HCT116 (cell line): Measurements from ENCODE around the gene MLANA. TPM values are rescaled to one million over a fixed set of nuclear protein-coding genes. Genes with fewer than 3 reads are reported as not detected.

Experiments
- ATAC-seq: fragments of 200-7000 bp; cut with Tn5 transposase; 2 replicates; pipeline ENCODE4 v1.9.1; 2020; ENCODE audit warnings: mild to moderate bottlenecking, moderate library complexity
- BruUV-seq: library from RNA; stranded (reverse); fragments of 400-500 nt; replicated peaks from 2 replicates; lab custom pipeline; 2021; lab: Mats Ljungman, UMichigan
- CTCF ChIA-PET: fragments of 300-600 bp; sonication (Branson Sonifier 250); formaldehyde crosslinking; loops from one replicate; lab custom pipeline; 2021; ENCODE audit warnings: antibody characterized with exemption; lab: Charles Lee
- POLR2A ChIA-PET: fragments of 300-600, 350-600 bp; sonication (Branson Sonifier 250); formaldehyde crosslinking; loops from one replicate; lab custom pipeline; 2021; ENCODE audit warnings: antibody characterized with exemption; lab: Charles Lee
- RAD21 ChIA-PET, 2 experiments: fragments of 300-600 bp; sonication (Branson Sonifier 250); formaldehyde crosslinking; loops; one replicate each; lab custom pipeline; 2023; ENCODE audit warnings: low total read pairs in 2 of 2; ENCODE audit not compliant: uncharacterized antibody in 2 of 2, unreplicated experiment in 2 of 2, low non-redundant PET in 1 of 2; lab: Charles Lee
- DNase-seq: peaks from one replicate; pipeline ENCODE4 v3.0.0-alpha.2; 2010; ENCODE audit warnings: low read depth, low spot score
- H2AFZ ChIP-seq: fragments of 200-600 bp; shearing (Covaris generic), sonication (generic); 2 replicates; pipeline ENCODE4 v1.6.1; 2017; ENCODE audit warnings: low read depth, mixed run types, mixed read lengths, antibody characterized with exemption, low read length; ENCODE audit not compliant: poor library complexity, severe bottlenecking
- H3K27ac ChIP-seq: 2 replicates; pipeline ENCODE4 v1.5.1; 2012; ENCODE audit warnings: low read depth, low read length
- H3K27me3 ChIP-seq: fragments of 200-600 bp; sonication (generic); 2 replicates; pipeline ENCODE4 v1.6.1; 2016; ENCODE audit warnings: mixed run types, low read length, mixed read lengths; ENCODE audit not compliant: insufficient read depth
- H3K36me3 ChIP-seq, 2 experiments: fragments of 200-500 bp in 1 of 2; fragments of 200-600 bp in 1 of 2; sonication (Bioruptor generic) in 1 of 2; sonication (generic) in 1 of 2; 2 replicates each; pipeline versions ENCODE4 v1.5.1 to v1.6.1; 2014 to 2016; ENCODE audit warnings: low read length in 2 of 2, inconsistent platforms in 1 of 2, mixed read lengths in 1 of 2, mixed run types in 1 of 2; ENCODE audit not compliant: insufficient read depth in 2 of 2, control insufficient read depth in 1 of 2
- H3K4me1 ChIP-seq, 2 experiments: fragments of 200-600 bp in 1 of 2; sonication (generic) in 1 of 2; 2 replicates each; pipeline versions ENCODE4 v1.5.1 to v1.6.1; 2012 to 2017; ENCODE audit warnings: low read length in 2 of 2, inconsistent platforms in 1 of 2, mild to moderate bottlenecking in 1 of 2, mixed read lengths in 1 of 2, mixed run types in 1 of 2, moderate library complexity in 1 of 2; ENCODE audit not compliant: insufficient read depth in 2 of 2, control insufficient read depth in 1 of 2
- H3K4me2 ChIP-seq: fragments of 200-600 bp; sonication (generic); 2 replicates; pipeline ENCODE4 v1.6.1; 2017; ENCODE audit warnings: mixed run types, low read length, mixed read lengths
- H3K4me3 ChIP-seq, 2 experiments: fragments of 200-600 bp in 1 of 2; sonication (generic) in 1 of 2; replicated peaks in 1 of 2; 2 replicates each; pipeline ENCODE4 v1.5.1; 2011 to 2016; ENCODE audit warnings: low read length in 2 of 2, control low read depth in 1 of 2, low read depth in 1 of 2, mild to moderate bottlenecking in 1 of 2, mixed read lengths in 1 of 2, mixed run types in 1 of 2
- H3K79me2 ChIP-seq: fragments of 200-600 bp; sonication (generic); 2 replicates; pipeline ENCODE4 v1.6.1; 2017; ENCODE audit warnings: mild to moderate bottlenecking, mixed run types, low read length, moderate library complexity, mixed read lengths; ENCODE audit not compliant: insufficient read depth
- H3K9ac ChIP-seq: fragments of 200-600 bp; sonication (generic); 2 replicates; pipeline ENCODE4 v1.6.1; 2016; ENCODE audit warnings: low read length, mixed read lengths
- H3K9me2 ChIP-seq: fragments of 200-600 bp; sonication (generic), shearing (Covaris generic); 2 replicates; pipeline ENCODE4 v1.6.1; 2017; ENCODE audit warnings: mixed run types, mild to moderate bottlenecking, moderate library complexity; ENCODE audit not compliant: insufficient read depth
- H3K9me3 ChIP-seq, 2 experiments: fragments of 200-500 bp in 1 of 2; fragments of 200-600 bp in 1 of 2; sonication (Bioruptor generic) in 1 of 2; sonication (generic) in 1 of 2; 2 replicates each; pipeline ENCODE4 v1.6.1; 2014 to 2017; ENCODE audit warnings: low read length in 2 of 2, mixed read lengths in 2 of 2, inconsistent platforms in 1 of 2, low read depth in 1 of 2, mild to moderate bottlenecking in 1 of 2, mixed run types in 1 of 2, moderate library complexity in 1 of 2; ENCODE audit not compliant: control insufficient read depth in 1 of 2, insufficient read depth in 1 of 2
- H4K20me1 ChIP-seq: fragments of 200-600 bp; sonication (generic), shearing (Covaris generic); 2 replicates; pipeline ENCODE4 v1.6.1; 2017; ENCODE audit warnings: mixed run types, mild to moderate bottlenecking, moderate library complexity; ENCODE audit not compliant: insufficient read depth
- CBX3 ChIP-seq: IDR thresholded peaks from 2 replicates; pipeline ENCODE4 v1.6.1; 2012; ENCODE audit warnings: low read depth
- EGR1 ChIP-seq: IDR thresholded peaks from 2 replicates; pipeline ENCODE4 v1.6.1; 2012; ENCODE audit warnings: low read depth
- EZH2 ChIP-seq: fragments of 200-600 bp; sonication (generic); IDR thresholded peaks from 2 replicates; pipeline ENCODE4 v1.6.1; 2017; ENCODE audit warnings: antibody characterized with exemption, mixed run types
- MAX ChIP-seq: IDR thresholded peaks from 2 replicates; pipeline ENCODE4 v1.6.1; 2012
- POLR2AphosphoS5 ChIP-seq: IDR thresholded peaks from 2 replicates; pipeline ENCODE4 v1.6.1; 2011; ENCODE audit warnings: mild to moderate bottlenecking, low read depth, low read length, moderate library complexity
- REST ChIP-seq: IDR thresholded peaks from 2 replicates; pipeline ENCODE4 v1.6.1; 2012; ENCODE audit warnings: low read depth
- SIN3A ChIP-seq: IDR thresholded peaks from 2 replicates; pipeline ENCODE4 v1.6.1; 2012; ENCODE audit warnings: low read depth
- SP1 ChIP-seq: IDR thresholded peaks from 2 replicates; pipeline ENCODE4 v1.6.1; 2012; ENCODE audit warnings: low read depth
- SRF ChIP-seq: IDR thresholded peaks from 2 replicates; pipeline ENCODE4 v1.6.1; 2012; ENCODE audit warnings: low read depth
- TCF7L2 ChIP-seq: IDR thresholded peaks from 2 replicates; pipeline ENCODE4 v1.7.0; 2011; ENCODE audit warnings: borderline replicate concordance, inconsistent platforms; ENCODE audit not compliant: insufficient read depth, insufficient read length; ENCODE audit errors: extremely low read depth
- YY1 ChIP-seq: IDR thresholded peaks from 2 replicates; pipeline ENCODE4 v1.6.1; 2011; ENCODE audit warnings: low read length, low read depth, moderate library complexity, mild to moderate bottlenecking; ENCODE audit not compliant: insufficient replicate concordance; ENCODE audit errors: extremely low read depth
- ZNF274 ChIP-seq: fragments of 200-500 bp; sonication (Bioruptor generic); IDR thresholded peaks from 2 replicates; pipeline ENCODE4 v1.6.1; 2014; ENCODE audit warnings: mild to moderate bottlenecking, low read depth, low read length, inconsistent platforms
- intact Hi-C: fragments of 100-400 bp; cut with micrococcal nuclease; formaldehyde crosslinking; loops from 2 replicates; pipeline ENCODE4 v1.10.0; 2022
- total RNA-seq: library from RNA; stranded (reverse); gene quantifications from one replicate; pipeline ENCODE4 v1.2.1, GENCODE V29; 2021; ENCODE audit not compliant: unreplicated experiment

Gene MLANA
- total RNA-seq, 1 experiment from 2014 or later: not detected

- H3K9me2 ChIP-seq: no peaks in the 10 kb centered on the region
- no peak overlapping the region for H3K4me2 ChIP-seq
- no peaks in the 10 kb centered on the region for H4K20me1 ChIP-seq
- no peak for TF ChIP-seq MAX
- TF ChIP-seq POLR2AphosphoS5: no peak
- no peak for TF ChIP-seq SRF
- no peak for TF ChIP-seq SIN3A
- TF ChIP-seq EGR1: no peak
- TF ChIP-seq TCF7L2: no peak
- no peak for TF ChIP-seq ZNF274
- TF ChIP-seq CBX3: no peak
- TF ChIP-seq REST: no peak
- no peak for TF ChIP-seq YY1
- TF ChIP-seq SP1: no peak
- TF ChIP-seq EZH2: no peak
- ATAC-seq (no peak), DNase-seq (no peak)
- RAD21 ChIA-PET: no interaction called here
- CTCF ChIA-PET: no interaction called here
- H2AFZ ChIP-seq: no peak overlapping the region
- no peaks in the 10 kb centered on the region for H3K9me3 ChIP-seq
- H3K79me2 ChIP-seq: no peaks in the 10 kb centered on the region
- H3K4me3 ChIP-seq: no peak overlapping the region
- intact Hi-C loops: no loop called here
- no TSS peak for BruUV-seq
- no peaks in the 10 kb centered on the region for H3K36me3 ChIP-seq
- no peak overlapping the region for H3K27ac ChIP-seq
- peaks cover 6 to 11% of the 10 kb centered on the region in 2 experiments; a peak in 2 of 4 replicates for H3K4me1 ChIP-seq
- H3K9ac ChIP-seq: no peak overlapping the region
- no peaks in the 10 kb centered on the region for H3K27me3 ChIP-seq
- POLR2A ChIA-PET: no interaction called here
Measured at GRCh38 chr9:5871785-5872184, 18.9 kb upstream of the MLANA start.
